ENCODE results near the gene EMD.

DNA sequence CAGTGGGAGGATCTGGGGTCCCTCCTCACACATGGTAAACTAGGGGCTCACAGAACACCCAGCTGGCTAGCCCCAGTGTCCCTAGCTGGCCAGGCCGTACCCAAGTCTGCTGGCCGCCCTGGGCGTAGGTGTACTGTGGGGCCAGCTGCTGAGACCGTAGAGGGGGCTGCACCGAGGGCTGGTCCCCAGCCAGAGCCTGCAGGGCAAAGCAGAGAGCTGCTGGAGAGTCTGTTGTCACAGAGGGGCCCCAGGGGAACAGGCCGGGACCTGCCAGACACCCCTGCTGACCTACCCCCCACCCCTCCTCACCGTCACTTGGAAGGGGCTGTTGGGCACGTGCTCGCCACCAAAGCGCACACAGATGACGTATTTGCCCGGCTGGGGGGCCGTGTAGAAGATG is 24.6 kb upstream of the EMD start:
- no peak for TF ChIP-seq TAF1 (IDR thresholded peaks at IDR 0.05; ENCODE audit: borderline replicate concordance, insufficient read depth, low read length)
- no peak for TF ChIP-seq POLR2AphosphoS5 (IDR thresholded peaks at IDR 0.05; ENCODE audit: low read depth, low read length)

Data from PFSK-1 (cell line).